ENCODE measurements around the gene LRRC51.
"Not testable (repeated sequence)": the region's sequence is repeated elsewhere in the genome, so short reads cannot be mapped to it uniquely, and the experiment has no call there.

LRRC51 gene

GRCh38 chr11:72129381-72129780, 48.7 kb downstream of the LRRC51 start:
- no peak overlapping the region for H3K27ac ChIP-seq (ENCODE audit: low read depth, low read length)
- no peaks in the 10 kb centered on the region for H3K27me3 ChIP-seq (ENCODE audit: low read length)
- H3K9me2 ChIP-seq (replicated peaks; ENCODE audit: insufficient read depth, low read length): no peaks in the 10 kb centered on the region
- no peak overlapping the region for H2AFZ ChIP-seq (ENCODE audit: low read depth, low read length, severe bottlenecking)
- H3K9ac ChIP-seq (ENCODE audit: low read length): no peak overlapping the region
- H4K20me1 ChIP-seq (ENCODE audit: low read depth, low read length): no peaks in the 10 kb centered on the region
- no peaks in the 10 kb centered on the region for H3F3A ChIP-seq (ENCODE audit: insufficient read depth)
- H3K79me2 ChIP-seq (ENCODE audit: insufficient read depth, low read length): no peaks in the 10 kb centered on the region
- H3K4me3 ChIP-seq (ENCODE audit: insufficient read depth, low read length, poor library complexity, severe bottlenecking): no peak overlapping the region
- H3K4me2 ChIP-seq (ENCODE audit: low read depth, low read length, poor library complexity, severe bottlenecking): no peak overlapping the region
- H3K36me3 ChIP-seq (ENCODE audit: low read length): 0 out of 2 replicates have a peak, but pooled peaks cover 2% of the 10 kb centered on the region
- H3K9me3 ChIP-seq (ENCODE audit: insufficient read depth, low read length): peaks cover 46% of the 10 kb centered on the region; the same call in 1 of the 2 replicates
- no peak for TF ChIP-seq EZH2phosphoT487 (conservative IDR thresholded peaks at IDR 0.05; ENCODE audit: low read length)
- TF ChIP-seq, protein P1, sequence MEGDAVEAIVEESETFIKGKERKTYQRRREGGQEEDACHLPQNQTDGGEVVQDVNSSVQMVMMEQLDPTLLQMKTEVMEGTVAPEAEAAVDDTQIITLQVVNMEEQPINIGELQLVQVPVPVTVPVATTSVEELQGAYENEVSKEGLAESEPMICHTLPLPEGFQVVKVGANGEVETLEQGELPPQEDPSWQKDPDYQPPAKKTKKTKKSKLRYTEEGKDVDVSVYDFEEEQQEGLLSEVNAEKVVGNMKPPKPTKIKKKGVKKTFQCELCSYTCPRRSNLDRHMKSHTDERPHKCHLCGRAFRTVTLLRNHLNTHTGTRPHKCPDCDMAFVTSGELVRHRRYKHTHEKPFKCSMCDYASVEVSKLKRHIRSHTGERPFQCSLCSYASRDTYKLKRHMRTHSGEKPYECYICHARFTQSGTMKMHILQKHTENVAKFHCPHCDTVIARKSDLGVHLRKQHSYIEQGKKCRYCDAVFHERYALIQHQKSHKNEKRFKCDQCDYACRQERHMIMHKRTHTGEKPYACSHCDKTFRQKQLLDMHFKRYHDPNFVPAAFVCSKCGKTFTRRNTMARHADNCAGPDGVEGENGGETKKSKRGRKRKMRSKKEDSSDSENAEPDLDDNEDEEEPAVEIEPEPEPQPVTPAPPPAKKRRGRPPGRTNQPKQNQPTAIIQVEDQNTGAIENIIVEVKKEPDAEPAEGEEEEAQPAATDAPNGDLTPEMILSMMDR (IDR thresholded peaks at IDR 0.05; ENCODE audit: insufficient read depth, low read length, poor library complexity, severe bottlenecking): no peak

DNA sequence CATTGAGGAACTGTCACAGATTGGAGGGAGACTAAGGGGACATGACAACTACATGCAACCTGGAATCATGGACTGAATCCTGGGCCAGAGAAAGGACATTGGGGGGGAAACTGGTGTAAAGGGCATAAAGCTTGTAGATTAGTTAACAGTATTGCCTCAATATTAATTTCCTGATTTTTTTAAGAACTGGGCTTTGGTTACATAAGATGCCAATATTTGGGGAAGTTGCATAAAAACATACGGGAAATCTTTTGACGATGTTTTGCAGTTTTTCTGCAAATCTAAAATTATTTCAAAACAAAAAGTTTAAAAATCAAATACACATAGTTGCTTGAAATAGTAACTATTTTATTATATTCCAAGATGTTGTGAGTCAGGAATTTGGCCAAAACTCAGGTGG, 52.0 kb downstream of the LRRC51 start:
- no peak overlapping the region for H2AFZ ChIP-seq (ENCODE audit: low read depth, low read length, severe bottlenecking)
- H3F3A ChIP-seq (ENCODE audit: insufficient read depth): no peaks in the 10 kb centered on the region
- H3K27ac ChIP-seq (ENCODE audit: low read depth, low read length): no peak overlapping the region
- no peaks in the 10 kb centered on the region for H3K9me2 ChIP-seq (replicated peaks; ENCODE audit: insufficient read depth, low read length)
- TF ChIP-seq EZH2phosphoT487 (conservative IDR thresholded peaks at IDR 0.05; ENCODE audit: low read length): no peak
- TF ChIP-seq, protein P1 (IDR thresholded peaks at IDR 0.05; ENCODE audit: insufficient read depth, low read length, poor library complexity, severe bottlenecking): no peak
- H3K9ac ChIP-seq (ENCODE audit: low read length): no peak overlapping the region
- H3K9me3 ChIP-seq (ENCODE audit: insufficient read depth, low read length): peaks cover 19% of the 10 kb centered on the region; the same call in 1 of the 2 replicates
- no peak overlapping the region for H3K4me2 ChIP-seq (ENCODE audit: low read depth, low read length, poor library complexity, severe bottlenecking)
- no peaks in the 10 kb centered on the region for H3K27me3 ChIP-seq (ENCODE audit: low read length)
- no peaks in the 10 kb centered on the region for H3K36me3 ChIP-seq (ENCODE audit: low read length)
- no peaks in the 10 kb centered on the region for H4K20me1 ChIP-seq (ENCODE audit: low read depth, low read length)
- no peaks in the 10 kb centered on the region for H3K79me2 ChIP-seq (ENCODE audit: insufficient read depth, low read length)
- no peak overlapping the region for H3K4me3 ChIP-seq (ENCODE audit: insufficient read depth, low read length, poor library complexity, severe bottlenecking)

GRCh38 chr11:72135473-72135872, 54.8 kb downstream of the LRRC51 start, which contains the start of gene FOLR3:
FOLR3 (plus strand) TSS chr11:72135725; CDS start chr11:72135953, 228 bp downstream.
- H3K9me2 ChIP-seq (replicated peaks; ENCODE audit: insufficient read depth, low read length); H3K27ac ChIP-seq (ENCODE audit: low read depth, low read length); H2AFZ ChIP-seq (ENCODE audit: low read depth, low read length, severe bottlenecking); H3K4me3 ChIP-seq (ENCODE audit: insufficient read depth, low read length, poor library complexity, severe bottlenecking); H3K4me2 ChIP-seq (ENCODE audit: low read depth, low read length, poor library complexity, severe bottlenecking); H3K79me2 ChIP-seq (ENCODE audit: insufficient read depth, low read length); H4K20me1 ChIP-seq (ENCODE audit: low read depth, low read length); H3K27me3 ChIP-seq (ENCODE audit: low read length); H3K9me3 ChIP-seq (ENCODE audit: insufficient read depth, low read length); H3F3A ChIP-seq (ENCODE audit: insufficient read depth); H3K36me3 ChIP-seq (ENCODE audit: low read length); H3K9ac ChIP-seq (ENCODE audit: low read length): not testable (repeated sequence)

GRCh38 chr11:72135891-72136683, 55.4 kb downstream of the LRRC51 start:
- Histone ChIP-seq H3K79me2 (ENCODE audit: insufficient read depth, low read length) (no peaks in the 10 kb centered on the region), H2AFZ (ENCODE audit: low read depth, low read length, severe bottlenecking) (no peak overlapping the region), H3K9me3 (ENCODE audit: insufficient read depth, low read length) (no peaks in the 10 kb centered on the region), H3K9me2 (replicated peaks; ENCODE audit: insufficient read depth, low read length) (no peaks in the 10 kb centered on the region), H3K9ac (ENCODE audit: low read length) (no peak overlapping the region), H3K4me3 (ENCODE audit: insufficient read depth, low read length, poor library complexity, severe bottlenecking) (no peak overlapping the region), H4K20me1 (ENCODE audit: low read depth, low read length) (no peaks in the 10 kb centered on the region), H3K27ac (ENCODE audit: low read depth, low read length) (no peak overlapping the region), H3F3A (ENCODE audit: insufficient read depth) (no peaks in the 10 kb centered on the region), H3K4me2 (ENCODE audit: low read depth, low read length, poor library complexity, severe bottlenecking) (no peak overlapping the region), H3K36me3 (ENCODE audit: low read length) (no peaks in the 10 kb centered on the region), H3K27me3 (ENCODE audit: low read length) (no peaks in the 10 kb centered on the region)
- TF ChIP-seq, protein P1 (IDR thresholded peaks at IDR 0.05; ENCODE audit: insufficient read depth, low read length, poor library complexity, severe bottlenecking): no peak
- no peak for TF ChIP-seq EZH2phosphoT487 (conservative IDR thresholded peaks at IDR 0.05; ENCODE audit: low read length)

All from SU-DHL-6 (cell line).